ENCODE data around the gene PTGER3. TPM values are rescaled to one million over a fixed set of nuclear protein-coding genes. Genes with fewer than 3 reads are reported as not detected.

Gene PTGER3
- polyA plus RNA-seq, 3 donors = 37.4 to 46.8 (median 38.9) TPM

DNA sequence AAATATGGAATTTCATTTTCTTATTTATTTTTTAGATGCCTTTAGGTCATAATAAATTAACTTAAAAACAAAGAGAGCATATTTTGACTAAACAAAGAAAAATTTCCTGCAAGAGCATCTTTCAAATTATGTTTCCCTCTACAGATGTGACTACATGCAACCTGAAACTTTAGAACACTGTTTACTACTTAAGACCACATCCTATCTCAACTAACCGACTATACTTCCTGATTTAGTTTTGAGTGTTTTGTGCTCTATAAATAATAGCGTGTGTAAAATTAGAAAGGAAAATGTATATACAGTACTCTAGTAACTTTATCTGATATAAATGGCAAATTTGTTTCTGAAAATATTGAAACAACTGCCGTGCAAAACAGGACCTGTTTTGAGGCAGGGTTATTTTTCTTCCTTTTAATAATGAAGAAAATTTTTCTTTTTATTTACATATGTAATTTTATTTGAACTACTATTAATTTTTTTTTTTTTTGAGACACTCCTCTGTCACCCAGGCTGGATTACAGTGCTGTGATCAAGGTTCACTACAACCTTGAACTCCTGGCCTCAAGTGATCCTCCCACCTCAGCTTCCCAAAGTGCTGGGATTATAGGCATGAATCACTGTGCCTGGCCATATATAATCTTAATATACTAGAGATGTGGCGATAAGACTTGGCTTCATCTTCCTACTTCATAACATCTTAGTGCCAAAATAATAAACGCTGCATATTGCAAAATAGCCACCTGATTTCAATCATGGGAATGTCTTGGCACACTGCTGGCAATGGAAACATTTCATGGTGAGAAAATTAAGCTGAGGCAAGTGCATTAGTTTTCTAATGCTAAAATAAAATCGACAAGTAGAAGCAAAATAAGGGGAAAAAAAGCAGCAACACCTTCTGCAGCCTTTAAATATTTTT, 21.0 kb upstream of the PTGER3 start:
- DNase-seq = no peak

DNA sequence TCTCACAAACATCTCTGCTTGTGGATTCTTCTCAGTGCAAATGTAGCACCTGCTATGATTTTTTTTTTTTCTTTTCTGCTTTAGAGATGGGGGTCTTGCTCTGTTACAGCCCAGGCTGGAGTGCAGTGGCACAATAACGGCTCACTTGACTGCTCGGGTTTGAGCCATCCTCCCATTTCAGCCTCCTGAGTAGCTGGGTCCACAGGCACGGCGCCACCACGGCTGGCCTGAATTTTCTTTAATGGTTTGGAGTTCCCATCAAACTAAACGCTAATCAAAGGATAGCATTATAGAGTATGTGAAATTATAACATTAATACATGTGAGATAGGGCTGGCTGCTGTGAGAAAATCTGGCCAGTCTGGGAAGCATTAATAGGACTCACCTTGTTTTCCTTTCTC, 7.2 kb upstream of the PTGER3 start:
- no peak for DNase-seq

DNA sequence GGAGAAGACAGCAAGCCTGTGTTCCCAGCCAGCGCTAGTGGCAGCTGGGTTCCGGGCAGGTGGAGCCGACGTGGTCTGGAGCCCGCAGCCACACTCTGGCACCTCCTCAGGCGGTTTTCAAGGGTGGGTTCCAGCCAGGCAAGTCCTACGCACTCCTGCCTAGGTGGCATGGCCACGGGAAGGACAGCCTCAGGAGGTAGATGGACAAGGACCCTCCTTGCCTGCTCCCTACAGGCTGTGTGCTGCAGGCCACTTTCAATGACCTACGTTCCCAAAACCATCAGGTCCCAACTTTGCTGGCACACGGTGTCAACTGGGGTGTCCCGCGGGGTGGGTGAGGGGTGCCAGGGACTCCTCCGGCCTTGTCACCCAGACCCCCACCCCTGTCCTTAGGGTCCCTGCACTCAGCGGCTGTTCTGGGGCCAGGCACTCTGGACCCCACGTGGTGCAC, 6.7 kb upstream of the PTGER3 start:
- DNase-seq = no peak

DNA sequence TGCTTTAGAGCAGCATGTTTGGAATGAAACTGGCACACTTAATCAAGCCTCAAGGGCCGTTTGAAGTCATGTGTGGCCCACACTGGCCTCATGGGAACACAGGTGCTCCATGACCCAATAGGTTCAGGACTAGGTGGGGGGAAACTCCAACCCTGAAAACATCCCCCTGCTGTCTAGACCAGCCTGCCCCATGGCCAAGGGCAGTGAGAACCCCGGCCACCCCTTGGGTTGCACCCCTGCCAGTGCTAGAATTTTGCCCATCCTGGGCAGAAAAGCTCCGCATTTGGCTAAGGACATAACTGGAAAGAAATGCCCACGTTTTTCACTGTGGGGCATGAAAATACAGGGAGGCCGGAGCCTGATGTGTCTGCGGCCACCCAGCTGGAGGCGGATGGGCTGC, 6.1 kb upstream of the PTGER3 start:
- DNase-seq = no peak

DNA sequence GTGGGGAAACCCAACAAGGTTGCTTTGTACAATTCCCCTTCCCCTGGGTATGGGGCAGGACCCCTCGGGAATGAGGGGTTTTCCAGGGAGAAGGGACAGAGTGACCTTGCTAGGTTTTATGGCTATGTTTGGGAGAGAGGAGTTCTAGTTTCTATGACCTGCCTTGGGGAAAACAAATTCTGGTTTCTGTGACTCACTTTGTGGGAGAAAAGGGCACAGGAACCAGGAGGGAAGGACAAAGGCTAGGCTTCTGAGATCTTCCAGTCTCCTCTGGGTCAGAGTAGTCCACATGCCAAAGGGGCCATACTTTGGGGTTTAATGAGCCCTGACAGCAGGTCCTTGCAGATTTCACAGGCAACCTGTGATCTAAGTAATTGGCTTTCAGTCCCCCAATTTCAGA, 5.5 kb upstream of the PTGER3 start:
- DNase-seq = no peak

DNA sequence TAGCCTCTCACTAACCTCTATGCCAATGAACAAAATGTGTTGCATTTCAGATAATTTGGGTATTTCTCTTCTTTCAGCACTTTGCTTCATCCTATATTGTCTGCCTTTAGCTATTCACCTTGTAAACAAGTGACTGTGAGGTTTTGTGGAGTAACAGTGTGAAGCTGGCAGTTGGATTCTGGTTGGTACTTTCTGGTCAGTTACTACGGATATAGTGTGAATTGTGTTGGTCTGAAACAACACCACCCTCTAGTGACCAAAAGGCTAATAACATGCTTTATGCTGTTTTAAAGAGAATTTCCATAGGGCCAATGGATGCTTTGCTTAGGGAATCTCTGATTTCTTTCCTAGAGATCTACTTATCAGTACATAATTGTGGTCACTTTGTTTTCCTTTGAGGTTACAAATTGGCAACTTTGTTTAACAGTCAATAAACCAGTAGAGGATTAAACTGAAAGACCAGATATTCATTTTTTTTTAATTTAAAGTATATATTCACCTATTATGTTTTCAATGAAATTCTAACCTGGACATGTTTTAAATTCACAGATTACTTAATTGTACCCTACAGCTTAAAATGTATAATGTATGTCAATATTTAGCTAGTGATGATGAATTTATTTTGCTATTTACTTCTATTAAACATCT, 2.5 kb upstream of the PTGER3 start:
- DNase-seq = peak; percentile 67

DNA sequence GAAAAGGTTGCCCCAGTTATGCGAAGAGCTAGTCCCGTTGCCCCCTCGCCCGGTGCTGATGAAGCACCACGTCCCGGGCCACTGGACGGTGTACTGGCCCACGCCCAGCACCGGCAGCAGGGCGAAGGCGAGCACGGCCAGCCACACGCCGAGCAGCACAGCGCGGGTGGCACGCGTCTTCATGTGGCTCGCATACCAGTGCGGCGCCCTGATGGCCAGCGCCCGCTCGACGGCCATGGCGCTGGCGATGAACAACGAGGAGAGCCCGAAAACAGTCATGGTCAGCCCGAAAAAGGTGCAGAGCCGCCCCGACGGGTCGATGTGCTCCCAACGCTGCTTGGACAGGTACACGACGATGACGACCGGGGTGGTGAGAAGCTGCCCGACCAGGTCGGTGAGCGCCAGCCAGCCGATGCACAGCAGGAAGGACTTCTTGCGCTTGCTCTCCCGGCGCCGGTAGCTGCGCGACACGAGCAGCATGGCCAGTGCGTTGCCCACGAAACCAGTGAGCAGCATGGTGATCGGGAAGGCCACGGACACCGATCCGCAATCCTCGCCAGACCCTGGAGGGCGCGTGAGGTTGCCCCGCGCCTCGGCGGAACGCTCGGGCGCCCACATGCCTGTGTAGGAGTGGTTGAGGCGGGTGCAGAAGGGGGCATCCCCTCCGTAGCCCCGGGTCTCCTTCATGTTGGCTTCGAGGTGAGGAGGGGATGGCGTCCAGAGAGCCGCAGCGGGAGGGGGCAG, 553 bp downstream of the PTGER3 start:
- peak; percentile 10 for DNase-seq

DNA sequence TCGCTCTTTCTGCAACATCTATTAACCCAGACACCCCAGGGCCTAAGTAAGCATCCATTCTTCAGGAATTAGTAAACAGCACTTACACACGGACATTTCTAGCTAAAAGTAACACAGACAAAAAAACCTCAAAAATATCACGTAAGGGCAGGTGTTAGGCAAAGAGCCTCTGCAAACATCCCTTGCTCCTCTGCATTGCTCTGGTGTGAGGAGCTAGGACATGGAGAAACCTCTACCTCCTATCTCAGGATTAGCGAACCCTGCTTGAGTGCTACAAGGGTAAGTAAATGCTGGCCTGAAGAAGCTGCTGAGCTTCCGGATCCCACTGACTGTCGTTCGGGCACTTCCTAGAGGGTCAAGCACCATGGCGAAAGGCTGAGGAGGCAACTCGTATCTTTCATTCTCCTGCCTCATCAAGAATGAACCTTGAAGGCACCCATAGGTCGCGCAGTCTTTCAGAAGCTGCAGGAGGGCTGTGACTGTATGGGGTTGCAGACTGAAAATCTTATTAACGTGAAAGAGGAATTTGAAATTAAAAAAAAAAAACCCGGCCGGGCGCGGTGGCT, 2.1 kb downstream of the PTGER3 start:
- DNase-seq = no peak

DNA sequence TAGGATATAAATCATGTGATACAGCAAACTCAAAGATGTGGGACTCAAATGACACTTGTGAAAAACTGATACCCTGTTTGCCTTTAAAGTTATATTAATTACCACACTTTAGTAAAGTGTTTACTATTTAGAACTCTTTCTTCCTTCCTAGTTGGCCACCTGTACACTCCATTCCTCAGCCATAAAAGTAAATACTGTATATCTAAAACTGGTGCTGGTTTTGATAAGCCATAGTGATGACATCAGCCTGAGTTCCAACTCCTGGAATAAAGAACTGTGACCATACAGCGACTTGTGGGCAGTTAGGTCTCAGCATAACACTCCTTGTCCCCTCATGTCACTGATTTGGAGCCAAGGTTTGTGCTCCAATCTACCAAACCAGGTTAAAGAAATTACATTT, 2.8 kb downstream of the PTGER3 start:
- no peak for DNase-seq

DNA sequence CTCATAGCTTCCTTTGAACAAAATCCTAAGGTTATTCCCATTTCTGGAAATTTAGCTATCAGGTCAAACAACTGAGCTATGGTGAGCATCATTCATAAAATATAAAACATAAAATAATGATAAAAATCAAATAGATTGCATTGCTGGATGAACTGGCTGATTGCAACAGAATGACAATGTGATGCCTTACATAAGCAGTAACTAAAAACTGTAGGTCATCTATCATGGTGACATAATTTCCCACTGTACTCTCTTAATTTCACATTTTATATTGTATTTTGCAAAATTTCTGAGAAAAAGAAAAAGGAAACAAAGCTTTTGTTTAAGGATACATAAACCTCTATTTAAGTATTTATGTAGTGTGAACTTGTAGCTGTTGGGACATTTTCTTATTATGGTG, 4.6 kb downstream of the PTGER3 start:
- no peak for DNase-seq

DNA sequence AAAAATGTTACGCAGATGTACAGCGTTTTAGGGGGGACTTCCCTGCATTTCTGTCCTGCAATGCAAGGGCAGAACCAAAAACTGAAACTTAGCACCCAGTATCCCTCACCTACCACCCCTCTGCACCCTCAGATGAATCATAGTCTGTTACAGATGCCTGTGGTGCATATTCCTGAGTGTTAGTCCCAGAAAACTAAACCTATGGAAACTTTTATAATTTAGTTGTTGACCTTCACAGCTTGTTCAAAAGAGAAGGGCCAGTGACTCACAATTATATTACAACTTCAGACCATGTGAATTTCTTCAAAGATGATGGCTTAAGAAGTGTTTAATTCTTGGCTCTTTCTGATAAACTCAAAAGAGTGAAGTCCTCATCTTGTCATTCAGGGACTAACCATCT, 5.8 kb downstream of the PTGER3 start:
- DNase-seq = no peak

DNA sequence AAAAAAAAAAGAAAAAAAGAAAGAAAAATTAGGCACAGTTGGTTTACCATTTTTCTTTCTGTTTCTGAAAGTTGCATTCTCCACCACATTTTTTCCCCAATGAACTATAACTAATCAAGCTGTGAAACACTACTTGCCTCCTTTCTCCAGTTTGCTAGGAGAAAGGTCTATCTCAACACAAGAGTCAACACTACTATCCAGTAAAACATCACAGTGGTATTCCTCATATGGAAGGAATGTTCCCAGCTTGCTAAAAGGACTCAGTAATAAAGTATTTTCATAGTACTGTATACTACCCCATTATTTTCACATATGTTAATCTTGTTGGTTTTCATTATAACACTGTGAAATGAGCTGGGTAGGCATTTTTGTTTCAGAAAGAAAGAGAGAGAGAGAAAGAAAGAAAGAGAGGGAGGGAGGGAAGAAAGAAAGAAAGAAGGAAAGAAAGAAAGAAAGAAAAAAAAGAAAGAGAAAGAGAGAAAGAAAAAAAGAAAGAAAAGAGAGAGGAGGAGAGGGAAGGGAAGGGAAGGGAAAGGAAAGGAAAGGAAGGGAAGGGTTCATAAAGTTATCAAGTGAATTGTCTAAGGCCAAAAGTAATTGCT, 7.9 kb downstream of the PTGER3 start:
- DNase-seq = no peak

DNA sequence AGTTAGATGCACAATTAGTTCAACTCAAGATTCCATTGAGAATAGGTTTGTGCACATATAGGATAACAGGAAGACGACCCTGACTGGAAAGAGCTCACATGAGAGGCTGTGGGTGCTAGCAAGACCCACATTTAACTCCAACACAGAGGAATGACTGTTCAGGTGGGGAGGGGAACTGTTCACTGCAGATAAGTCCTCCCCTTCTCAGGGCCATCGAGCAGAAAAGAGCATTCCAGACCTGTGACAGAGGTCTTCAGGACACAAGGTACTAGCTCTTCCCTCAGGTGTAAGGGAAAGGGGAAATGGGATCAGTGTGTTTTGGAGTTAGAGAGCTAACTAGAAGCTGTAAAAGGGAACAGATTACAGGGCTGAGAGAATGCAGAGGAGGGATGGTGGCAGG, 8.7 kb downstream of the PTGER3 start:
- no peak for DNase-seq

DNA sequence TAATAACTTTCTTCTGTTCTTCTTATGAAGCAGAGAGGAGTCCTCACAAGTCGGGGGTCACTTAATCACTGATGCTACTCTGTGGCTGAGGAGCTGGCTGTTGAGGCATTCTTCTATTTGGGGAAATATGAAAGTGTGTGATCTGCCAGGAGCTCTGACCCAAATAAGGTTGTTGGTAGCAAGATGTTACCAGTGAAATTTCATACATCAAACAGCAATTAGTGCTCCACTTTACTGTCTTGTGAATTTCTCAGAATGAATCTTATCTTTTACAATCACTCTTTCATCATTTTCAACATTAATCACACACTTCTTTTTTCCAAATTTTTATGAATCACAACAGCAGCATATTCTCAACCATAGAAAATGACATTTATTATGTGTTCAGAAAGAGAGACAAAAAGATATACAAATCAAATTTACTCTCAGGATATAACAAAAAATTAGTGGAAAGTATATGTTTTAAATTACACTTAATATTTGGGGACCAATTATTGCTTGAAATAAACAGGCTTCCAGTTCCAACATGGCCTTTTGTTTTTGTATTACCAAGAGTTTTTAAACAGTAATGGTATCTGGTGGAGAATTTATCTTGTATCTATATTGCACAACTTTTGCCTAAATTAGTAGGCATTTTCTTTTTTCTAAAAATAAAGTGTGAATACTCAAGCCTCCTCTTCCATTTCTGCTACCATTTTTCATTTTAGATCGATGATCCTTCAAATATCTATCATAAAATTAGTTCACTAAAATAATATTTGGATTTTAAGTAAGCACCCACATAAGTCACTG, 9.6 kb downstream of the PTGER3 start:
- no peak for DNase-seq

DNA sequence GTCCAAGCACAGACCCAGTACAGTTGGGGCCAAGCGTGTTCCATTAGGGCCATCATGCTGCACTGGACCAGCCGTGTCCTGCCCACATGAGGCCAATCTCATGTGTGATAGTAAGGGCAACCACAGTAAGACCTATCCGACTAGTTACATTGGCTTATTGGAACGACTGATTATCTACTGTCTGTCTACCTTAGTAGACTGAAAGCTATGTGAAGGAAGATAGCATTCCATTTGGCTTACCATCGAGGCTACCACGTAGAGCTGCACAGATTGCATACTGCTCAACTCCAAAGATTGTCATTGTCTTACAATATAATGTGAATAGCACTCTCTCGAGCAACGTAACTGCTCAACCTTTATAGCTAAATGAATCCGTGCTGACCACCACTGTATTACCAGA, 10.6 kb downstream of the PTGER3 start:
- no peak for DNase-seq

DNA sequence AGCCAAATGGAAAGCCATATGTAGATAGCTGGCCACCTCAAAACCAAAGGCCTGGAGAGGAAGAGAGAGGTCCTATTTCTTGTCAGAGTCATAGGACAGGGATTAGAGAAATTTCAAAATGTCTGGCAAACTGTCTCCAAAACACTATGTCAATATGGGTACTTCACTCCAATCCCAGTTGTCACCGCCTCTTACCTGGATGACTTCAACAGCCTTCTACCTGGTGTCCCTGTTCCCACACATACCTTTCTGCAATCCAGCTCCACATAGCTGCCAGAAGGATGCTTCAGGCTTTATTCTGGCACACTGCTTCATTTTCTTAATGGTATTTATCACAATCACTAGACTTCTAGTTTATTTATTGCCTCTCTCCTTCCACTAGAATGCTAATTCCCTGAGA, 14.5 kb downstream of the PTGER3 start:
- DNase-seq = no peak

DNA sequence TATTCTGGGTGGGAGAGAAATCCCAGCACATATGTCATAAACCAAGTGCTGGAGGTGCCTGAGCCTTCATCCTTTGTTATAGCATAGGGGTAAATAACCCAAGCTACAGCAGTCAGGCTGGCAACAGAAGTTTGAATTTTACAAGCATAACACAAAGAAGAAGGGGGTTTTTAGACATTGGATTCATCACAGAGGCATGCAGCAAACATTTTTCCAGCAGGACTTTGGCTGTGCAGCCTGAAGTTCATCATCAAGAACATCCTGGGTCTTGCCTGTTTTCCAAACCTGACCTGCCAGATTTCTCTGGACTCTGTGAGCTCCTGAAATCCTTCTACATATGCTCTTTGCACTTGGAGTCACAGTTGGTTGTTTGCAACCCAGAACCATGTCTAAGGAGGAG, 16.2 kb downstream of the PTGER3 start:
- no peak for DNase-seq

DNA sequence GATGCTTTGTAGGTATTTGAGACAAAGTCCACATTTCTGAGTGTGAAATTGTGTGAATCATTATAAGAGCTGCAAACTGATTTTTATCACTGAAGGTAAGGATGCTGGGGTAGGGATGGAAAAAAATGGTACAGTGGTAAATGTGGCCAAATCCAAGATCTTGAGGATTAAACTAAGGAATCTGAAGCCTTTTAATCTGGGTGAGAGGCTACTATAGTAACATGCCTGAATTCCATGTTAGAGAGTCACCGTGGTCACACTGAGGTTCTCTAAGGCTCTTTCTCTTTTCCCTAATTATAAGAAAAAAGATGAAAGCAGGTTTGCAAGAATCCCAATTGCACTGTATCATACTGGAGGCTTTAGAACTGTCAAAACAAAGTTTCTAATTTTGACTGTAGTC, 17.6 kb downstream of the PTGER3 start:
- no peak for DNase-seq

DNA sequence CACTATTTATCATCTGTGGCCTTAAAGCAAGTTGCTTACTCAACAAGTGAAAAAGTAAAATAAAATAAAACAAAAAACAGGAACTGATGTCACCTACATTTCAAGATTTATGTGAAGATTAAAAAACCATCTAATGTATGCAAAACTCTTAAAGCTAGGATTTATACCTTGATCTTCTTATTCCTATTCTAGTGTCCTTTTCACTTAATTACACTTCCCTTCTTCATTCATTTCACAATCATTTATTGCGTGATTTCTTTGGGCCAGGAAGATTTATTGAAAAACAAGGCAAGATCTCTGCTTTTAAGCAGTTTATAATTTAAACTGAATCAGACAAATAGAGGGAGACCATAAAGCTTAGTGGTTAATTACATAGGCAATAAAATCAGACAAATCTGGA, 18.6 kb downstream of the PTGER3 start:
- no peak for DNase-seq

DNA sequence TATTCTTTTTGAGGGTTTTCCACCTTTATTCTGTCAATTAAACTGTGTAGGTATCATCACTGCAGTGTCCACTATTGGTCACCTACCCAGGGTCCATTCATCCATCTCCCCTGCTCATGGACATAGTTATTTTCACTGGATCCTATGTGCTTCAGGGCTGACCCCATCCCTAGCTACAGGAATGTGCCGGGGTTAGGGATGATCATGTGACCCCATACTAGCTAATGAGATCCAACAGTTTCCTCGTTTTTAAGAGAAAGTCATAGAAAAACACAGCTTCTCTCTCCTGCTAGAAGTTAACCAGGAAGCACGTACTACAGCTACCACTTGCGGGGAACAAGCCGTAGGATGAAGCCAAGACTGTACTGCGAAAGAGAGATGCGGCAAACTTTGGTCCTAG, 19.6 kb downstream of the PTGER3 start:
- no peak for DNase-seq

DNA sequence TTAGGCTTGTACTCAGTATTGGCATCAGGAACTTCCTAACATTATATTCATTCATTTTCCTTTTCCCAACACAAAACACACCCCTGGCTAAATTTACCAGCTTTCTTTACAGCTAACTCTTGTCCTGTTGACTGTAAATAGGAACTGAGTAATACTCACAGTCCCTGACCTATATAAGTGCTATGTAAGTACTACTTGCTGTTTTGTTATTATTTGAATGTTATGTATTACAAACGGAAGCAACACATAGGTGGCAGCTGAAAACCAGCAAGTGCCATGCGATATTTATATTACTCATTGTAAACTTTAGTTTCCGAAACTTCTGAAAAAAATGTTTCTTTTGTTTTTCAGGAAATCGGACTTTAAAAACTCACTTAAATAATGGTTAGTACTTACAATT, 21.5 kb downstream of the PTGER3 start:
- DNase-seq = no peak
